HG03558 (cell line): Measurements from ENCODE around the gene OR2J3.
"Not testable (repeated sequence)": the region's sequence is repeated elsewhere in the genome, so short reads cannot be mapped to it uniquely, and the experiment has no call there.

Experiments
- ATAC-seq: cut with Tn5 transposase; IDR thresholded peaks from one replicate; pipeline ENCODE4 v1.9.1; 2021; ENCODE audit warnings: moderate number of reproducible peaks; ENCODE audit not compliant: unreplicated experiment; ENCODE audit errors: extremely low read depth

OR2J3 gene

GRCh38 chr6:29107758-29108157, at the start of gene OR2J3:
TSS of gene OR2J3 (plus strand) at chr6:29108058. CDS start at chr6:29111891, 3,833 bp downstream.
- no peak for ATAC-seq

GRCh38 chr6:29071831-29072723, 35.8 kb upstream of the OR2J3 start:
- ATAC-seq = no peak

- ATAC-seq = no peak
These were observed 28.7 kb upstream of the OR2J3 start for GRCh38 chr6:29079203-29079602.

- ATAC-seq = no peak
These were observed 26.5 kb upstream of the OR2J3 start for GRCh38 chr6:29081312-29081711.

- ATAC-seq = no peak
These were observed 25.4 kb upstream of the OR2J3 start for GRCh38 chr6:29082457-29082856.

- no peak for ATAC-seq
These were observed 20.6 kb upstream of the OR2J3 start, which contains the start of gene OR2B3 for GRCh38 chr6:29087213-29087612. TSS of gene OR2B3 (minus strand) at chr6:29087313. CDS start at chr6:29087248, 65 bp downstream.

- no peak for ATAC-seq
These were observed 14.9 kb upstream of the OR2J3 start for GRCh38 chr6:29092957-29093356.

GRCh38 chr6:29097803-29098202, 10.1 kb upstream of the OR2J3 start:
- no peak for ATAC-seq

- no peak for ATAC-seq
These were observed 8.7 kb upstream of the OR2J3 start, which contains the start of gene OR2J1 for GRCh38 chr6:29099190-29099589. TSS of gene OR2J1 (plus strand) at chr6:29099490. CDS start at chr6:29100943, 1,453 bp downstream.

- no peak for ATAC-seq
These were observed 4.3 kb downstream of the OR2J3 start for GRCh38 chr6:29112135-29112534.

- not testable (repeated sequence) for ATAC-seq
These were observed 7.1 kb downstream of the OR2J3 start for GRCh38 chr6:29114964-29115363.

- no peak for ATAC-seq
These were observed 21.6 kb downstream of the OR2J3 start for GRCh38 chr6:29129326-29130012.

- no peak for ATAC-seq
These were observed 22.8 kb downstream of the OR2J3 start for GRCh38 chr6:29130644-29131043.

- no peak for ATAC-seq
These were observed 23.8 kb downstream of the OR2J3 start for GRCh38 chr6:29131691-29132090.

GRCh38 chr6:29137724-29138123, 29.9 kb downstream of the OR2J3 start:
- no peak for ATAC-seq

- no peak for ATAC-seq
These were observed 33.7 kb downstream of the OR2J3 start for GRCh38 chr6:29141606-29142005.

GRCh38 chr6:29142309-29142708, 34.5 kb downstream of the OR2J3 start:
- no peak for ATAC-seq

GRCh38 chr6:29146179-29146578, 38.3 kb downstream of the OR2J3 start:
- ATAC-seq = no peak

GRCh38 chr6:29147074-29147473, 39.2 kb downstream of the OR2J3 start:
- no peak for ATAC-seq

GRCh38 chr6:29149444-29149843, 41.6 kb downstream of the OR2J3 start:
- not testable (repeated sequence) for ATAC-seq

- no peak for ATAC-seq
These were observed 45.2 kb downstream of the OR2J3 start for GRCh38 chr6:29153083-29153482.
